Measurements from ENCODE around the gene ZNF224.
"Not testable (repeated sequence)": the region's sequence is repeated elsewhere in the genome, so short reads cannot be mapped to it uniquely, and the experiment has no call there.

The ZNF224 gene

DNA sequence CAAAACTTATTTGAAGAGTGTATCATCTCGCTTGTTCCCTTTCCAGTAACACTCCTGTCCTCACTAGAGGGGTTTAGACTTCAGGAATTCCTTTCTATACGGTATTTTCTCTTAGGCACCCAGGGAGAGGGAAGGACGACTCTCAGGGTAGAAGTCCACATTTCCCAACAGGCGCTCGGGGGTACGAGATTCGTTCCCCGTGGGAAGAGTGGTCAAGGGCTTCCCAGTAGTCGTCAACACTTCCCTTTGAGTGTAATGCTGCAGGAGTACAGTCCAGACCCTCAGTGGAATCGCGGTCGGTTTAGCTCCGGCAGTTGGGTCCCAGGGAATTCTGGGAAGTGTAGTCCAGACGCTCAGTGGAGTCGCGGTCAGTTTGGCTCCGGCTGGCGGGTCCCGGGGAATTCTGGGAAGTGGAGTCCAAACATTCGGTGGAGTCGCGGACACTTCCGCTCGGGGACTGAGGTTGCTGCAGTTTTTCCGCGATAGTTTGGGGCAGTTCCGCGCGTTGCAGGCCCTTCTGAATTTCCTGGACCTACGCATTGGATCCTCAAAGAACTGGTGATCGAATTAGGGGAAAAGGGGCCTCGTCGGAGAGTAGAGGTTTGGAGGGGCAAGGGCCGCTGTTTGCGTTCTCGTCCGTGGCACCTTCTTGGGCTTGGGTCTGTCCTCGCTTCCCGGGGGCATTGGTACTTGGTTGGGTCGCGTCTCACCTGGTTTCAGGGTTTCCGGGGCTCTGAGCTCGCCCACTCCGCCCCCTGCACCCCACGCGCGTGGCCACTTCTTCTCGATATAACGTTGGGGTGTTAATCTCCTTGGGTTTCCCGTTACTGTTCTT is at the start of gene ZNF224:
ZNF224 (plus strand) TSS at position 431 of the 835 bp plus-strand sequence. CDS start 3,513 bp downstream, outside the sequence.
- DNase-seq = peak; percentile 74

DNA sequence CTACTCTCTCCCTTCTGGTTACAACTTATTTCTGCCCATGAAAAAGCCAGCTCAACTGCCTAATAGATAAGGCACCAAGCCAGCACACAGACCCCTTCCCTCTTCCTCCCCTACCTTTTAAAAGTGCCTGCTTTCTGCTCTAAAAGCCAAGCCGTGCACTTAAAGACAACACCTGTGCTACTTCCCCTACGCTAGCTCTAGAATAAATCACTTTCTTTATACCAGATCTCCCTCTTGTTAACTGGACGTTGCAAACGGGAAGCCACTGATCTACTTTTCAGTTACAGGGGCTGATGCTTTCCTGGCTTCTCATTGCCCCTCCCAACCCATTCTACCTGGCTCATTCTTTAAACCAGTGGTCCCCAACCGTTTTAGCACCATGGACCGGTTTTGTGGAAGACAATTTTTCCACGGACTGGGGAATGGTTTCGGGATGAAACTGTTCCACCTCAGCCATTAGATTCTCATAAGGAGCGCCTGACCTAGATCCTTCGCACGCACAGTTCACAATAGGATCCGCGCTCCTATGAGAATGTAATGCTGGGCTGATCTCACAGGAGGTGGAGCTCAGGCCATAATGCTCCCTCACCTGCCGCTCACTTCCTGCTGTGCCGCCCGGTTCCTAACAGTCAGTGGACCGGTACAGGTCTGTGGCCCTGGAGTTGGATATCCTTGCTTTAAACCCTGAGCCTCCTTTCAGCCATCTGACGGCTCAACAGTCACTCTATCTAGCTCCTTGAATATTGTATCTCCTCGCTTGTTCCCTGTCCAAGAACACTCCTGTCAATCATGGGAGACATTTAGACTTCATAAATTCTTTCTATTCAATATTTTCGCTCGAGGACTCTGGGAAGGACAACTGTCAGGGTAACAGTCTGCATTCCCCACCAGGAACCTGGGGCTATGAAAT is 43.2 kb upstream of the ZNF224 start:
- peak; percentile 31 for DNase-seq

DNA sequence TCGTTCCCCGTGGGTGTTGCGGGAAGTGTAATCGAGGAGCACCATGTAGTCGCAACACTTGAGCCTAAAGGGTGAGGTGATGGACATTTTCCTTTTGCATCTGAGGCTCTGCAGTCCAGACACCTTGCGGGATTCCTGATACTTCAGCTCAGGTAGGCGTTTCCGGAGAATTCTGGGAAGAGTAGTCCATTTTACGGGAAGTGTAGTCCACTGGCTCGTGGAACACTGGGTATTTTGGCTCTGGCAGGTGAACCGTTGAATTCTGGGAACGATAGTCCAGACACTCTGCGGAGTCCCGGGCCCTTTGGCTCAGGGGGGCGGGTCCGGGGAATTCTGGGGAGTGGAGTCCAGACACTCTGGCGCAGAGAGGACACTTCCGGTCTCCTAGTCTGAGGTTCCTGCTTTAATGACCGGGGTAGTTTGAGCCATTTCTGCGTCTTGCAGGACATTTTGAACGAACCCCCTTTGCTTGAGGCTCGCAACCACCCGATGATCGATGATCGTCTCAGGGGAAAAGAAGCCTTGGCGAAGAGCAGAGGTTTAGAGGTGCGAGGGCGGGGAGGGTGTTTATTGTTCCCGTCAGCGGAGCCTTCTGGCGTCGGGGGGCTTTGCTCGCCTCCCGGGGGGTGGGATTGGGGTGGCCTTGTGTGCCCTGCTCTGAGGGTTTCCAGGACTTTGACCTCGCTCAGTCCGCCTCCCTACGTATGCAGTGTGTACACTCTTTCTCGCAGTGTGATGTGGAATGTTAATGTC is 42.3 kb upstream of the ZNF224 start, which contains the start of gene ZNF223:
ZNF223 (plus strand) TSS at position 387 of the 753 bp plus-strand sequence. CDS start 3,141 bp downstream, outside the sequence.
- DNase-seq = peak; percentile 67

DNA sequence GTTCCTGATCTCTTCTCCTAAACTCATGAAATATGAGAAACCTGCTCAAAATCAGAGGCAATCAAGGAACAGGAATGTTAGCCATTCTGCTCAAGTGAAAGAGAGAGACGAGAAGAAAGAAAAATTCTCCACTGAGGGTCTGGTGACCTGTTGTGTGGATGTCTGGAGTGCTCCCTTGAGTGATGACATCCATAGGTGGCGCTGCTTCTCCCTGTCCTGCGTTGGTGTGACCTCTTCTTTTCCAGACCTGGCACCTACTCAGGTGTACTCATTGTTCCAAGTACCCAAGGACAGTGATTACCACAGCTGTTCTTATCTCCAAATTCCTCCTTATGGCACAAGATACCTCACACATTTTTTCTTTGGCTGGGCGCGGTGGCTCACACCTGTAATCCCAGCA is 38.3 kb upstream of the ZNF224 start:
- no peak for DNase-seq

DNA sequence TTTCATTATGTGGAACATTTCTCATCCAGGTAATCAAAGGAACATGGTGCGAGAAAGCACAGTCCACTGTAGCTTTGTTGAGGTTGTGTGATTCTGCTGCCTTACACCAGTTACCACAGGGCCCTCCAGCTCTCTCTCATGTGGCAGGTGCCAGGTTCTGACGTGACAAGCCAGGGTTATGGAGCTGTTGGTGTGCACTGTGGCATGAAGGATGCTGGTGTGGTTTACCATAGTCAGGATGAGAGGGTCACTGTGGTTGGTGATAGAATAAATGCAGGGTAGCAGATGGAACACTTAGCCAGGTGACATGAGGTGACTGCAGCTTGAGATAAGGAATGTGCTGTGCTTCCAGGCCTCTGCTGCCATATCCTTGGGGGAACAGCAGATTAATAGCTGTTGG is 34.9 kb upstream of the ZNF224 start:
- no peak for DNase-seq

DNA sequence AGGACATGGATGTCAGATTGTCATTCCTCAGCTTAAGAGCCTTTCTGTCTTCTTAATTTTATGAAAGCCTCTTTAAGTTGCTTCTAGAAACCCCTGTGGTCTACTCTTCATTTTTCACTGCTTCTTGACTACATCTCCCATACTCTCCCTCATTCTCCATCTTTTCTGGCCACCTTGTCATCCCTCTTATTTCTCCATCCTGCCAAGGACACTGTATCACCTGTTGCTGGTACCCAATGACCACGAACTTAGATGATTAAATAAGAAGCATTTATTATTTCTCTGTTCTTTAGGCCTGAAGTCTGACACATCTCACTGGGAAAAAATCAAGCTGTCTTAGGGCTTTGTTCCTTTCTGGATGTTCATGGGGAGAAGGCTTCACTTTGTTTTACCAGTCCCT is 33.1 kb upstream of the ZNF224 start:
- no peak for DNase-seq

DNA sequence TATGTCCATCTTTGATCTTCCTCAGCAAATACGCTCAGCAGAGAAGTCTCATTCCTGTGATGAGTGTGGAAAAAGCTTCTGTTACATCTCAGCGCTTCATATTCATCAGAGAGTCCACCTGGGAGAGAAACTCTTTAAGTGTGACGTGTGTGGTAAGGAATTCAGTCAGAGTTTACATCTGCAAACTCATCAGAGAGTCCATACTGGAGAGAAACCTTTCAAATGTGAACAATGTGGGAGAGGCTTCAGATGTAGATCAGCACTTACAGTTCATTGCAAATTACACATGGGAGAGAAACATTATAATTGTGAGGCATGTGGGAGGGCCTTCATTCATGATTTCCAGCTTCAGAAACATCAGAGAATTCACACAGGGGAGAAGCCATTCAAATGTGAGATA is 27.9 kb upstream of the ZNF224 start:
- DNase-seq = no peak

DNA sequence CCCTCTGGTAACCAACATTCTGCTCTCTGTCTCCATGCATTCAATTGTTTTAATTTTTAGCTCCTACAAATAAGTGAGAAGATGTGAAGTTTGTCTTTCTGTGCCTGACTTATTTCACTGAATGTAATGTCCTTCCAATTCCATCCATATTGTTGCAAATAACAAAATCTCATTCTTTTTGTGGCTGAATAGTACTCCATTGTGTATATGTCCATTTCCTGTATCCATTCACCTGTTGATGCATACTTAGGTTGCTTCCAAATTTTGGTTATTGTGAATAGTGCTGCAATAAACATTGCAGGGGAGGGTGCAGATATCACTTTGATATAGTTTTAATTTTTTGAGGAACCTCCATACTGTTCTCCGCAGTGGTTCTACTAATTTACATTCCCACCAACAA is 24.7 kb upstream of the ZNF224 start:
- no peak for DNase-seq

DNA sequence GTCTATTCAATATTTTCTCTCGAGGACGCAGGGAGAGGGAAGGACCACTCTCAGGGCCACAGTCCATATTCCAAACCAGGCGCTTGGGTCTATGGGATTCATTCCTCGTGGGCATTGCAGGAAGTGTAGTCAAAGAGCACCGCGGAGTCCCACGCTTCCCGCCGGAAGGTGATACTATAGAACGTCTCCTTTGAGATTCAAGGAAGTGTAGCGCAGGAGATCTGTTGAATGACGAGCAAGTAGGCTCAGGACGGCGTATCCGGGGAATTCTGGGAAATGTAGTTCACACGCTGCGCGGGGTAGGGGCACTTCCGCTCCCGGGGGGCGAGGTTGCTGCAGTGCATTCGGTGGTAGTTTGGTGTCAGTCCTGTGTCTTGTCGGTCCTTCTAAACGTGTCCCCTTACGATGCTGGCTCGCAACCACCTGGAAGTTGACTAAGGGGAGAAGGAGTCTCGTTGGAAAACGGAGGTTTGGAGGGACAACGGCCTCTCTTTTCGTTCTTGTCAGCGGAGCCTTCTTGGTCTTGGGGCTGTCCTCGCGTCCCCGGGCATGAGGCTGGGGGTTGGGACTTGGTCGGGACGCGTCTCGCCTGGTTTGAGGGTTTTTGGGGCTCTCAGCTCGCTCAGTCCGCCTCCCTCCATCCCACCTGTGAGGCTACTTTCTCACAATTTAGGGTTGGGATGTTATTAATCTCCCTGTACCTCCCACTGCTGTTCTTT is 22.2 kb upstream of the ZNF224 start, which contains the start of gene ZNF284:
ZNF284 (plus strand) TSS at position 336 of the 719 bp plus-strand sequence. CDS start 4,231 bp downstream, outside the sequence.
- peak; percentile 78 for DNase-seq

DNA sequence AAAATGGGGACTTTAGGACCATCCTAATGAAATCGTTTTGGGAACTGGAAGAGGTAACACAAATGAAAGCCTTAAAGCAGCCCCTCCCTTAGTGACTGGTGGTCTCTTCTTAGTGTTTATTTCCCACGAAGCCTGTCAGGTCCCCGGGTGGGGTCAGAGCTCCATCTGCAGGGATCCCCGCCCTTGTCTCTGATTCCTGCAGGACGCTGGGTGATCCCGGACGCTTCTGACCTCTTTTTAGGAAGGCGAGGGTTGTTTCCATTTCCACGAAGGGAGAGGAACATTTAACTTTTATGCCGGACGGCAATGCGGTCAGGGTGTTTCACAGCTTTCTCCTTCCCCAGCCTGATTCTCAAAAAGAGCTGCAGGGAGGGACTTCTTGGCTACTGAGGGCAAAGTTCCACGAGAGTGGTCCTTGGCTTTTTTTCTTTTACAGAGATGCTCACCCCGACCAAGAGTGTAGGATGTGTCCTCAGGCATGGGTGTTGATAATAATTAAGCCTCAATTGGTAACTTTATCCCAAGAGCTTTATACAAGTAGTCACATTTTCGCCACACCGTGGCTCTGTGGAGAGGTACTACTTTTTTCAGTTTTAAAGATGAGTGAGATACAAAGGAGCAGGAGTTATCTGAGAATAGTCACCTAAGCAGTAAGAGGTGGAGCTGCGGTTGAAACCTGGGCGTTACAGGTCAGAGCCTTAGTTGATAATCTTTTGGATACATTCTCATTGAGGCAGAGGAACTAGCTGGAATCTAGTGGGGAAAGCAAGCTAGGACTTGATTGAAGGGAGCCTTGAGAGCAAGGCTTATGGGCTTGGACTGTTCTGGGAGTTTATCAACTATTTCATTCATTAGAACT is 21.4 kb upstream of the ZNF224 start:
- no peak for DNase-seq

DNA sequence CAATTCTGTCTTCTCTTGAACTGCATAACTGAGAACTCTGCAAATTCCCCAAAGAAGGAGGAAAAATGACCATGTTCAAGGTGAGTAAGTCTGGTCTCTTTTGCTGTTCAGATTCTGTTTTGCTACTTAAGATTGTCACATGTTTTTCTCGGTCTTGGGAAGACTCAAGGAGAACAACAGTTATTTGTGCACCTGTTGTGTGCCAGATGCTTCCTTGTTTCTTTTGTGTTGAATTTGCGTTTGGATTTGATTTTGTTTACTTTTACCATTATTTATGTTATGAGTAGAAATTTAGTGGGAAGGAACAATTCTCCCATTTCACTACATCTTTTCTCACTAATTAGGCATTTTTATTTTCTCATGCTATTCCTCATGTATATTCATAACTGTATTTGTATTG is 17.8 kb upstream of the ZNF224 start:
- no peak for DNase-seq

DNA sequence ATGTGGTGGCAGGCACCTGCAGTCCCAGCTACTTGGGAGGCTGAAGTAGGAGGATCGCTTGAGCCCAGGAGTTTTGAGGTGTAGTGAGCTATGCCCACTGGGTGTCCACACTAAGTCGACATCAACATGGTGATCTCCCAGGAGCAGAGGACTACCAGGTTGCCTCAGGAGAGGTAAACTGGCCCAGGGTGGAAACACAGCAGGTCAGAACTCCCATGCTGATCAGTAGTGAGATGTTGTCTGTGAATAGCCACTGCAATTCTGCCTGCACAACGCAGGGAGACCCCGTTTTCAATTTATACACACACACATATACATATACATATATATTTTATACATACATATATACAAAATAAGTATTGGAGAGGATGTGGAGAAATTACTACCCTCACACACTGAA is 2.1 kb upstream of the ZNF224 start:
- no peak for DNase-seq

DNA sequence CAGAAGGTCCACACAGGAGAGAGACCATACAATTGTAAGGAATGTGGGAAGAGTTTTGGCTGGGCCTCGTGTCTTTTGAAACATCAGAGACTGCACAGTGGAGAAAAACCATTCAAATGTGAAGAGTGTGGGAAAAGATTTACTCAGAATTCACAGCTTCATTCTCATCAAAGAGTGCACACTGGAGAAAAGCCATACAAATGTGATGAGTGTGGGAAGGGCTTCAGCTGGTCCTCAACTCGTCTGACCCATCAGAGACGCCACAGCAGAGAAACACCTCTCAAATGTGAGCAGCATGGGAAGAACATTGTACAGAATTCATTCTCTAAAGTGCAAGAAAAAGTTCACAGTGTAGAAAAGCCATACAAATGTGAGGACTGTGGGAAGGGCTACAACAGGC is 13.6 kb downstream of the ZNF224 start:
- DNase-seq = no peak

DNA sequence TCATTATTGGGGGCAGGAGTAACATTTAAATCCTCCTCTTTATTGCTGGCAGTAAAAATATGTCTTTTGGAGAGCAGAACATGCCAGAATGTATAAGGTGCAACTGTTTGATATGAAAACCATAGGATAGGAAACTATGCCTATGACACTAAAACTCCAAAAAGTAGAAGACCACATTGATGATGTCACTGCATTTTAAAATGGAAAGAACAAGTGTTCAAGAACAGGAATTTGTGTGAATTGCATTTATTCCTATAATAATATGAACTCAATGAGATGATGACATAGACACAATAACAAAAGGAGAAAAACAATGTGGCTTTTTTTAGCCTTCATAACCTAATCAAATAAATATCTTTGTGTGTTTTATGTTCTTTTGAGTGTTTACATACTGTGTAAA is 15.3 kb downstream of the ZNF224 start:
- no peak for DNase-seq

DNA sequence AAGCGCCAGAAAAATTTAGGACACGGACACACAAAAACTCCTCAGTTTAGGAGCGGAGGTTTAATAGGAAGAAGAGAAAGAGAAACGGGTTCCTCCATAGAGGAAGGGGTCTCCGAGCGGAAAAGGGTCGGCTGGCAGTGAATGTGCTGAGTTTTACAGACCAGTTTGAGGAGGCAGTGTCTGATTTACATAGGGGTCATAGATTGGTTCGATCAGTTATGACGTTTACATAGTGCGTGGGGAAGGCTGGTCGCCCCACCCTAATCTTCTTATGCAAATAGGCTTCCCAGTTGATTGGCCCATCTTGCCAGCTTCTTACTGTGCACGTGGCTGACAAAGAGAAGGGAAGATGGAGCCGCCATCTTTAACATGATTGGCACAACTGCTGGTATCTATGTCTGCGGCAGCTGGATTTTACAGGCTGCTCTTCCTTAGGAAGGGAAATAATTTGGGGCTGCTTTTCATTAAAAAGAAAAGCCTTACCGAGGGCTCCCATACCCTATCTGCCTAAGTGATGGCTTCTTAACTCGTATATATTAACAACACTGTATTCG is 17.8 kb downstream of the ZNF224 start:
- no peak for DNase-seq

DNA sequence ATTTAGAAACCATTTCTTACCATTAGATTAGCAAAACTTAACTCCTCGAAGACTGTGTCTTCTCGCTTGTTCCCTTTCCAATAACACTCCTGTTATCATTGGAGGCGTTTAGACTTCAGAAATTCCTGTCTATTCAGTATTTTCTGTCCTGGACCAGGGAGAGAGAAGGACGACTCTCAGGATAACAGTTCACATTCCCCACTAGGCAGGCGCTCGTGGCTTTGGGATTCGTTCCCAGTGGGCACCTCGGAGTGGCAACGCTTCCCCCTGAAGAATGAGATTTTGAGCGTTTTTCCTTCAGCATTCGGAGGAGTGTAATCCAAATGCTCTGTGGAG is 18.6 kb downstream of the ZNF224 start:
- DNase-seq = no peak

DNA sequence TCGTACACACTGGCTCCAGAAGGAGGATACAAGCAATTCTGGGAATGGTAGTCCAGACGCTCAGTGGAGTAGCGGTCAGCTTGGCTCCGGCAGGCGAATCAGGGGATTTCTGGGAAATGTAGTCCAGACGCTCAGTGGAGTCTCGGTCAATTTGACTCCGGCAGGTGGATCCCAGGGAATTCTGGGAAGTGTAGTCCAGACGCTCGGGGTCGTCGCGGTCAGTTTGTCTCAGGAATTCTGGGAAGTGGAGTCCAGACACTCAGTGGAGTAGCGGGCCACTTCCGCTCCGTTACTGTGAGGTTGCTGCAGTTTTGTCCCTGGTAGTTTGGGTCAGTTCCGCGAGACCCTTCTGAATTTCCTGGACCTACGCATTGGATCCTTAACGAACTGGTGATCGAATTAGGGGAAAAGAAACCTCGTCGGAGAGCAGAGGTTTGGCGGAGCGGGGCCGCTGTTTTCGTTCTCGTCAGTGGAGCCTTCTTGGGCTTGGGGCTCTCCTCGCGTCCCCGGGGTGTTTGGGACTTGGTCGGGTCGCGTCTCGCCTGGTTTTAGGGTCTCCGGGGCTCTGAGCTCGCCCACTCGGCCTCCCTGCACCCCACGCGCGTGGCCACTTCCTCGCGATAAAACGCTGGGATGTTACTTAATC is 19.1 kb downstream of the ZNF224 start, which contains the start of gene ZNF225:
ZNF225 (plus strand) TSS at position 262 of the 646 bp plus-strand sequence. CDS start 2,429 bp downstream, outside the sequence.
- DNase-seq = peak; percentile 72

DNA sequence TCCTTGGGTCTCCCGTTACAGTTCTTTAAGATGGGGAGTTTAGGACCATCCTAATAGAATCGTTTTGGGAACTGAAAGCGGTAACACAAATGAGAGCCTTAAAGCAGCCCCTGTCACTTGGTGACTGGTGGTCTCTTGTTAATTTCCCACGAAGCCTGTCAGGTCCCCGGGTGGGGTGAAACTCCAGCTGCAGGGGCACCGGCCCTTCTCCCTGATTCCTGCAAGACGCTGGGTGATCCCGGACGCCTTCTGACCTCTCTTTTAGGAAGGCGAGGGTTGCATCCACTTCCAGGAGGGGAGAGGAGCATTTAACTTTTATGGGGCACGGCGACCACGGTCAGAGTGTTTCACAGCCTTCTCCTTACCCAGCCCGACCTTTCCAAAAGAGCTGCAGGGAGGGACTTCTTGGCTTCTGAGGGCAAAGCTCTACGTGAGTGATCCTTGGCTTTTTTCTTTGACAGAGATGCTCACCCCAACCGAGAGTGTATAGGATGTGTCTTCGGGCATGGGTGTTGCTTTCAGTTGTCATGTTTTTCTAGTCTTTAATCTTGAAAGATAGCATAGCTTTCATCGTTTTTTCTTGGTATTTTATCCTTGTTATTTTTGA is 19.7 kb downstream of the ZNF224 start:
- DNase-seq = no peak

DNA sequence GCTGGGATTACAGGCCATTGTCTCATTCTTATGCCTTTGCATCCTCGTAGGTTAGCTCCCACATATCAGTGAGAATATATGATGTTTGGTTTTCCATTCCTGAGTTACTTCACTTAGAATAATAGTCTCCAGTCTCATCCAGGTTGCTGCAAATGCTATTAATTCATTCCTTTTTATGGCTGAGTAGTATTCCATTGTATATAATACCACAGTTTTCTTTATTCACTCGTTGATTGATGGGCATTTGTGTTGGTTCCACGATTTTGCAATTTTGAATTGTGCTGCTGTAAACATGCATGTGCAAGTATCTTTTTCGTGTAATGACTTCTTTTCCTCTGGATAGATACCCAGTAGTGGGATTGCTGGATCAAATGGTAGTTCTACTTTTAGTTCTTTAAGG is 27.0 kb downstream of the ZNF224 start:
- not testable (repeated sequence) for DNase-seq

DNA sequence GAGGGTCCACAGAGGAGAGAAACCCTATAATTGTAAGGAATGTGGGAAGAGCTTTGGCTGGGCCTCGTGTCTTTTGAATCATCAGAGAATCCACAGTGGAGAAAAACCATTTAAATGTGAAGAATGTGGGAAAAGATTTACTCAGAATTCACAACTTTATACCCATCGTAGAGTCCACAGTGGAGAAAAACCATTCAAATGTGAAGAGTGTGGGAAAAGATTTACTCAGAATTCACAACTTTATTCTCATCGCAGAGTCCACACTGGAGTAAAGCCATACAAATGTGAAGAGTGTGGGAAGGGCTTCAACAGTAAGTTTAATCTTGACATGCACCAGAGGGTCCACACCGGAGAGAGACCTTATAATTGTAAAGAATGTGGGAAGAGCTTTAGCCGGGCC is 37.8 kb downstream of the ZNF224 start:
- no peak for DNase-seq
